Trophoblast cell (in vitro differentiated cells and primary cell): ENCODE data around the gene ZMYM2.

Source experiments
- DNase-seq, 2 donors: peaks; one replicate each; pipeline ENCODE4 v3.0.0-alpha.2; 2016
- H2AFZ ChIP-seq: 2 replicates; pipeline ENCODE4 v1.6.1; 2013; ENCODE audit warnings: low read length, moderate library complexity, mild to moderate bottlenecking; ENCODE audit not compliant: insufficient read depth, poor library complexity
- H2AK5ac ChIP-seq: 2 replicates; pipeline ENCODE4 v1.6.1; 2013; ENCODE audit warnings: mild to moderate bottlenecking, low read length
- H2BK120ac ChIP-seq: 2 replicates; pipeline ENCODE4 v1.6.1; 2013; ENCODE audit warnings: low read length, mild to moderate bottlenecking, moderate library complexity; ENCODE audit not compliant: insufficient read depth, poor library complexity
- H2BK12ac ChIP-seq: 2 replicates; pipeline ENCODE4 v1.6.1; 2013; ENCODE audit warnings: mild to moderate bottlenecking, low read length, moderate library complexity
- H2BK5ac ChIP-seq: 2 replicates; pipeline ENCODE4 v1.6.1; 2013; ENCODE audit warnings: low read length, low read depth, moderate library complexity, mild to moderate bottlenecking; ENCODE audit not compliant: poor library complexity
- H3K14ac ChIP-seq: 2 replicates; pipeline ENCODE4 v1.6.1; 2013; ENCODE audit warnings: mild to moderate bottlenecking, low read length
- H3K18ac ChIP-seq: 2 replicates; pipeline ENCODE4 v1.6.1; 2013; ENCODE audit warnings: mild to moderate bottlenecking, low read length
- H3K23ac ChIP-seq: 2 replicates; pipeline ENCODE4 v1.6.1; 2013; ENCODE audit warnings: low read length
- H3K27ac ChIP-seq: 2 replicates; pipeline ENCODE4 v1.5.1; 2013; ENCODE audit warnings: low read depth, mild to moderate bottlenecking, inconsistent platforms, low read length, moderate library complexity
- H3K27me3 ChIP-seq: 2 replicates; pipeline ENCODE4 v1.6.1; 2013; ENCODE audit warnings: inconsistent platforms, mild to moderate bottlenecking, low read length, moderate library complexity; ENCODE audit not compliant: insufficient read depth
- H3K36me3 ChIP-seq, 2 experiments: 1 replicate in 1 of 2; 2 replicates in 1 of 2; pipeline ENCODE4 v1.6.1; 2013; ENCODE audit warnings: low read length in 2 of 2, mild to moderate bottlenecking in 2 of 2, moderate library complexity in 1 of 2; ENCODE audit not compliant: insufficient read depth in 2 of 2, control insufficient read depth in 1 of 2
- H3K4ac ChIP-seq: 2 replicates; pipeline ENCODE4 v1.6.1; 2013; ENCODE audit warnings: low read depth, mild to moderate bottlenecking, low read length, moderate library complexity
- H3K4me1 ChIP-seq, 2 experiments: 1 replicate in 1 of 2; 2 replicates in 1 of 2; pipeline ENCODE4 v1.6.1; 2013; ENCODE audit warnings: low read length in 2 of 2, mild to moderate bottlenecking in 2 of 2, moderate library complexity in 1 of 2; ENCODE audit not compliant: insufficient read depth in 2 of 2, control insufficient read depth in 1 of 2
- H3K4me2 ChIP-seq: 2 replicates; pipeline ENCODE4 v1.6.1; 2013; ENCODE audit warnings: inconsistent platforms, mild to moderate bottlenecking, low read length, moderate library complexity
- H3K4me3 ChIP-seq: 2 replicates; pipeline ENCODE4 v1.5.1; 2013; ENCODE audit warnings: mild to moderate bottlenecking, low read depth, low read length, inconsistent platforms
- H3K79me1 ChIP-seq: one replicate; pipeline ENCODE4 v1.6.1; 2013; ENCODE audit warnings: low read length
- H3K79me2 ChIP-seq: 2 replicates; pipeline ENCODE4 v1.6.1; 2013; ENCODE audit warnings: low read length, mild to moderate bottlenecking; ENCODE audit not compliant: control insufficient read depth, insufficient read depth, poor library complexity
- H3K9ac ChIP-seq: 2 replicates; pipeline ENCODE4 v1.6.1; 2013; ENCODE audit warnings: mild to moderate bottlenecking, low read length
- H3K9me3 ChIP-seq: 2 replicates; pipeline ENCODE4 v1.6.1; 2013; ENCODE audit warnings: low read depth, mild to moderate bottlenecking, control low read depth, inconsistent platforms, low read length; ENCODE audit not compliant: insufficient read depth
- H4K12ac ChIP-seq: 2 replicates; pipeline ENCODE4 v1.6.1; 2013; ENCODE audit warnings: low read depth, mild to moderate bottlenecking, low read length, moderate library complexity
- H4K8ac ChIP-seq: 2 replicates; pipeline ENCODE4 v1.6.1; 2013; ENCODE audit warnings: low read depth, mild to moderate bottlenecking, low read length, moderate library complexity
- H4K91ac ChIP-seq: one replicate; pipeline ENCODE4 v1.6.1; 2013; ENCODE audit warnings: low read depth, mild to moderate bottlenecking, low read length, moderate library complexity
- WGBS: extraction: QIAGEN DNeasy Blood & Tissue Kit; methylation state at CpG from one replicate; pipeline ENCODE4 v1.1.7; 2013; ENCODE audit warnings: missing lambda C conversion rate; ENCODE audit not compliant: insufficient read length, insufficient coverage; ENCODE audit errors: extremely low coverage; 5-methylcytosine and 5-hydroxymethylcytosine counted together

Gene ZMYM2

GRCh38 chr13:20000062-20000552 lies 41.6 kb downstream of the ZMYM2 start:
- no peaks in the 10 kb centered on the region for H3K9me3 ChIP-seq
- H4K91ac ChIP-seq: no peak overlapping the region
- H3K9ac ChIP-seq: no peak overlapping the region
- H2AFZ ChIP-seq: no peak overlapping the region
- no CpG with 5 or more reads among the region's 5 CpGs for WGBS
- no peak for DNase-seq
- H3K4me3 ChIP-seq: no peak overlapping the region
- H3K14ac ChIP-seq: no peak overlapping the region
- H3K18ac ChIP-seq: no peak overlapping the region
- no peak overlapping the region for H2BK120ac ChIP-seq
- no peak overlapping the region for H2BK12ac ChIP-seq
- peaks cover 18 to 20% of the 10 kb centered on the region in 2 experiments for H3K36me3 ChIP-seq
- no peaks in the 10 kb centered on the region for H3K79me1 ChIP-seq
- no peak overlapping the region for H3K27ac ChIP-seq
- no peak overlapping the region for H3K4ac ChIP-seq
- H4K12ac ChIP-seq: no peak overlapping the region
- H3K27me3 ChIP-seq: no peaks in the 10 kb centered on the region
- H3K23ac ChIP-seq: no peak overlapping the region
- peaks cover 3% of the 10 kb centered on the region for H3K79me2 ChIP-seq
- H2AK5ac ChIP-seq: no peak overlapping the region
- H3K4me2 ChIP-seq: no peak overlapping the region
- H4K8ac ChIP-seq: no peak overlapping the region
- no peak overlapping the region for H2BK5ac ChIP-seq
- no peaks in the 10 kb centered on the region for H3K4me1 ChIP-seq

- Histone ChIP-seq H2AFZ (no peak overlapping the region), H3K14ac (no peak overlapping the region), H3K4ac (no peak overlapping the region), H3K79me1 (no peaks in the 10 kb centered on the region), H2AK5ac (no peak overlapping the region), H3K4me1 (no peaks in the 10 kb centered on the region), H3K23ac (no peak overlapping the region), H3K27ac (no peak overlapping the region), H4K12ac (no peak overlapping the region), H3K27me3 (no peaks in the 10 kb centered on the region), H3K4me2 (no peak overlapping the region), H3K79me2 (peaks cover 2% of the 10 kb centered on the region), H2BK5ac (no peak overlapping the region), H4K91ac (no peak overlapping the region), H3K18ac (no peak overlapping the region), H3K9ac (no peak overlapping the region), H2BK120ac (no peak overlapping the region), H2BK12ac (no peak overlapping the region), H3K36me3 (peaks cover 12 to 14% of the 10 kb centered on the region in 2 experiments), H3K4me3 (no peak overlapping the region), H4K8ac (no peak overlapping the region), H3K9me3 (no peaks in the 10 kb centered on the region)
- no CpG with 5 or more reads among the region's 4 CpGs for WGBS
- DNase-seq: no peak
Measured at GRCh38 chr13:20001366-20002190, 43.1 kb downstream of the ZMYM2 start.

GRCh38 chr13:20002787-20003186 lies 44.3 kb downstream of the ZMYM2 start:
- no peak for DNase-seq
- Histone ChIP-seq H4K12ac (no peak overlapping the region), H3K4me2 (no peak overlapping the region), H3K4me3 (no peak overlapping the region), H3K79me2 (no peaks in the 10 kb centered on the region), H4K8ac (no peak overlapping the region), H4K91ac (no peak overlapping the region), H2AFZ (no peak overlapping the region), H2BK12ac (no peak overlapping the region), H3K18ac (no peak overlapping the region), H3K9ac (no peak overlapping the region), H2BK120ac (no peak overlapping the region), H3K27ac (no peak overlapping the region), H3K4me1 (no peaks in the 10 kb centered on the region), H3K9me3 (no peaks in the 10 kb centered on the region), H3K14ac (no peak overlapping the region), H3K23ac (no peak overlapping the region), H3K27me3 (no peaks in the 10 kb centered on the region), H2AK5ac (no peak overlapping the region), H2BK5ac (no peak overlapping the region), H3K4ac (no peak overlapping the region), H3K79me1 (no peaks in the 10 kb centered on the region), H3K36me3 (peaks cover 14% of the 10 kb centered on the region in 2 experiments)
- WGBS: no CpG with 5 or more reads among the region's 3 CpGs

GRCh38 chr13:20006206-20006605 lies 47.7 kb downstream of the ZMYM2 start:
- H3K9ac ChIP-seq: no peak overlapping the region
- no peak overlapping the region for H2AFZ ChIP-seq
- no peaks in the 10 kb centered on the region for H3K79me1 ChIP-seq
- no peak overlapping the region for H3K4me2 ChIP-seq
- no peak overlapping the region for H3K14ac ChIP-seq
- H3K27me3 ChIP-seq: no peaks in the 10 kb centered on the region
- H3K4me3 ChIP-seq: no peak overlapping the region
- H3K9me3 ChIP-seq: no peaks in the 10 kb centered on the region
- H2BK120ac ChIP-seq: no peak overlapping the region
- H3K18ac ChIP-seq: no peak overlapping the region
- H3K79me2 ChIP-seq: no peaks in the 10 kb centered on the region
- no peaks in the 10 kb centered on the region for H3K4me1 ChIP-seq
- no peak overlapping the region for H2BK5ac ChIP-seq
- H3K27ac ChIP-seq: no peak overlapping the region
- no CpG with 5 or more reads among the region's 1 CpG for WGBS
- no peak for DNase-seq
- no peak overlapping the region for H4K12ac ChIP-seq
- H3K36me3 ChIP-seq: peaks cover 21% of the 10 kb centered on the region in 2 experiments
- H2BK12ac ChIP-seq: no peak overlapping the region
- H2AK5ac ChIP-seq: no peak overlapping the region
- no peak overlapping the region for H3K4ac ChIP-seq
- no peak overlapping the region for H4K91ac ChIP-seq
- H3K23ac ChIP-seq: no peak overlapping the region
- H4K8ac ChIP-seq: no peak overlapping the region
